Stimulated activated CD8-positive, alpha-beta memory T cell treated with anti-CD3 and anti-CD28 coated beads, Interleukin-15, amount 100 ng/mL, for 1 hour (primary cell): ENCODE results near the gene DNAJC25.
"Not testable (repeated sequence)": the region's sequence is repeated elsewhere in the genome, so short reads cannot be mapped to it uniquely, and the experiment has no call there.

ENCODE experiments used
- DNase-seq: peaks from one replicate; pipeline ENCODE4 v3.0.0-alpha.2; 2020; ENCODE audit warnings: low read depth

The DNAJC25 gene

DNA sequence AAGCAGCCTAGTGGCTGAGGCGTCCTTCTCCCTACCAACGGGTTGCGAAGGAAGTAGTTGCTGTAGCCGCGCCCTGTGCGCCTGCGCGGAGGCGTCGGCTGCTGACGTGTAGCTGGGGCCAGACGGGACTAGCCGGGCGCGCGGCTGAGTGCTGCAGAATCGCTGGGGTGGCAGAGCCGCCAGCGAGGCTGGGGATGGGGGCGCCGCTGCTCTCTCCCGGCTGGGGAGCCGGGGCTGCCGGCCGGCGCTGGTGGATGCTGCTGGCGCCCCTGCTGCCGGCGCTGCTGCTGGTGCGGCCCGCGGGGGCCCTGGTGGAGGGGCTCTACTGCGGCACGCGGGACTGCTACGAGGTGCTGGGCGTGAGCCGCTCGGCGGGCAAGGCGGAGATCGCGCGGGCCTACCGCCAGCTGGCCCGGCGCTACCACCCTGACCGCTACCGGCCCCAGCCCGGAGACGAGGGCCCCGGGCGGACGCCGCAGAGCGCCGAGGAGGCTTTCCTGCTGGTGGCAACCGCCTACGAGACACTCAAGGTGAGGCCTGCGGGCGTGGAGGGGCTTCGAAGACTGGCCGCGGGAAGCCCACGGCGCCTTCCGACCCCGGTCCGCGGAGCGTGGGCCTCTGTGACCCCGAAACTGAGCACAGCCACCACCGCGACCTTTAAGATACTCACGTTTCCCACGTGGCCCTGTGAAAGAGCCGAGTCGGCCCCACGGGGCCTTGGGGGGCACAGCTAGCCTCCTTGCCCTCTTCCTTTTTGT is at the start of gene DNAJC25:
Gene DNAJC25 (plus strand): TSS at position 121 of the 758 bp plus-strand sequence. CDS start 74 bp downstream, at position 195.
- peak; percentile 89 for DNase-seq

DNA sequence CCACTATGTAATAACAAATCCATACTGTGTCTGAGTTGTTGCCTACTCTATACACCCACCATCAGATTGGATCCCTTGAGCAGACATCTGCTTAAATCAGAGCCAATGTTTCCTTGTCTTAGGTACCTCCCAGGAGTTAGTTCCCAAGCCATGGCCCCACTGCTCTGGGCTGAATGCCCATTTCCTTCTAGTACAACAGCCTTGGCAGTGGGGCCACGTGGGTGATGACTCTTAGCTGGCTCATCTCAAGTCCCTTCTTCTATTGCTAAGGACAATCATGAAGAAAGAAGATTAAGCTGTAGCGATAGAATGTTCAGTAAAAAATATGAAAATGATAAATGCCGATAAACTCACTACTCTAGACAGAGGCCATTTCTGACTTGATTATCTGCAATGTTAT is 48.2 kb upstream of the DNAJC25 start:
- DNase-seq, result no peak

GRCh38 chr9:111586378-111586777 is 44.8 kb upstream of the DNAJC25 start:
- no peak for DNase-seq

GRCh38 chr9:111588846-111589245 is 42.3 kb upstream of the DNAJC25 start:
- no peak for DNase-seq

GRCh38 chr9:111597852-111598732 is 33.0 kb upstream of the DNAJC25 start:
- DNase-seq, result peak; percentile 23

- no peak for DNase-seq
Observed at GRCh38 chr9:111598733-111599091, 32.4 kb upstream of the DNAJC25 start.

DNA sequence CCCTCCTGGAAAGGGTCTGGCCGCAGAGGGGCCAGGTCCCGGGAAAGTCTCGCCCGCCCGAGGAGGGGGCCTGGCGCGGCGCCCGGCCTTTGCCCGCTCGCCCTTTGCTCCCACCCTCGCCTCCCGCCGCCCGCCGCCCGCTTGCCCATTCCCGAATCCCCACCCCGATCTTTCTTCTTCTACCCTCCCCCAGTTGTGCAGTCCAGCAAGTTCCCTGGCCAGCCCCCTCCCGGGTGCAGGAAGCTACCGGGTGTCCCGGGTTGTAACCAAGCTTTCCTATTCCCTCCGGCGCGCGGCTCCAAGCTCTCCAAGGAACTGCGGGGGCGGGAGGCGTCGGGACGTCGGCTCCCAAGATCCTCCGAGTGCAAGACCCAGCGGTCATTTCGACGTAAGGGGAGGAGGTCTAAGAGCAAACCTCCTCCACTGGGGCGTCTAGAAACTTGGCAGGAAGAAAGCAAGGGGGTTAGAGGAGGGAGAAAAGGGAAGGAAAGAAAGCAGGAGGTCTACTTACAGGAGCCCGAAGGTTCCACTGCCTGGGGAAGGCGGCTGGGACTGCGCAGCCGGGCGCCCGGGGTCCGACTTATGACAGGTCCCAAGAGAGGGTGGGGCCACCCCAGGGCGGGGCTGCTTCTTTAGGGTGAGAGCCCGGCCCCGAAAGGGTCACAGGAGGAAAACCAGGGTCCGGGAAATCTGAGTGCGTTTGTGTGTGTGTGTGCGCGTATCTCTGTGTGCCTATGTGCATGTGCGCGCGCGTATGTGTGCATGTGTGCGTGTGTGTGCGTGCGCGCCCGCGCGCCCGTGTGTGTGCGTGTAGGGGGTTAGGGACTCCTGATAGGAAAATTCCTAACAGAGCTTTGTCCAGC is 31.8 kb upstream of the DNAJC25 start, which contains the start of gene PTGR1:
Gene PTGR1 (minus strand): TSS at position 556 of the 863 bp plus-strand sequence. CDS start 2,225 bp downstream, outside the sequence.
- DNase-seq, result no peak

GRCh38 chr9:111599955-111600343 is 31.2 kb upstream of the DNAJC25 start:
- DNase-seq, result no peak

- no peak for DNase-seq
Observed at GRCh38 chr9:111601237-111602018, 29.7 kb upstream of the DNAJC25 start.

- DNase-seq, result no peak
Observed at GRCh38 chr9:111603041-111603440, 28.1 kb upstream of the DNAJC25 start.

GRCh38 chr9:111604054-111604615 is 27.0 kb upstream of the DNAJC25 start:
- DNase-seq, result no peak

DNA sequence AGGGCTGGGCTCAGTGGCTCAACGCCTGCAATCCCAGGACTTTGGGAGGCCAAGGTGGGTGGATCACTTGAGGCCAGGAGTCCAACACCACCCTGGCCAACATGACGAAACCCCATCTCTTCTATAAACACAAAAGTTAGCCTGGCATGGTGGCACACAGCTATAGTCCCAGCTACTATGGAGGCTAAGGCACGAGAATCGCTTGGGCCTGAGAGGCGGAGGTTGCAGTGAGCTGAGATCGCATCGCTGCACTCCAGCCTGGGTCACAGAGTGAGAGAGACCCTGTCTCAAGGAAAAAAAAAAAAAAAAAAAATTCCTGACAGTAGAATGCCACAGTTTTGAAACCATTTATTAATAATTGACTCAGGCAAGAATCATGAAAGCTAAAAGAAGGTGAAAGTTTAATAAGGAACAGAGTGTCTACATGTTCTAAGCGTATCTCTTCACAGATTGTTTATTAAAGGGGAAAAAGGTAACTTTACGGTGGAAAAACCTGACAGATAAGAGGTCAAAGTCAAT is 26.0 kb upstream of the DNAJC25 start:
- DNase-seq, result no peak

DNA sequence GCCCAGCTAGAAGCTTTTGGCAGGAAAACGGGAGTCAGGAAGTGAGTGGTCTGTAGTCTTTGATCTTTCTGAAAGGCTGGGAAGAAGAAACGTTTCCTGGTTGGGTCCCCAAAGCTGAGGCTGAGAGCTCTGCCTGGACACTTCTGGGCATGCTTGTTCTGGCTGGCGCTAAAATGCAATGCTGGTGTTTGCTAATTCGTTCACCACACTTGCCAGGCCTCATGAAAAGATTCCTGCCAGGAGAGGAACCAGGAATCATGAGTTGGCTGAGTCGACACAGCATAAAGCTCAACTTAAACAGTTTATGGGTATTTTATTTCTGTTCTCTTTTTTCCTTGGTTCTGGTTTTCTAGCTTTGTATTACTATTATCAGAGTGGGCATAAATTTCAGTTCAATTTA is 21.0 kb upstream of the DNAJC25 start:
- no peak for DNase-seq

DNA sequence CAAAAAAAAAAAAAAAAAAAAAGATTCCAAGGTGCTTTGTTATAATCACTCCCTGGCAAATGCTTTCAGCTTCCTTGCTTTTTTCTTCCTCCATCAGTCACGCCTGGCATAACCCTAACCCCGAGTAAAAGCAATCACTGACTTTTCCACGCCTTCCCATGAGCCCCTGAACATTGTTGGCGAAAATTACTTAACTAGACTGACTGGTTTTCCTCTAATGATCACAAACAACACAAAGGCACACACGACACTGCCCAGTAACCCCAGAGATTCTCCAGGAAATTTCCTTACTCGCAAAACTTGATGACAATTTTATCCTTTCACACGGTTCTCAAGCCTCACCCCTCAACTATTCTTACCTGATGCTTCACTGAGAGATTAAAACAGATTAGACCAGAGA is 20.3 kb upstream of the DNAJC25 start:
- DNase-seq, result no peak

DNA sequence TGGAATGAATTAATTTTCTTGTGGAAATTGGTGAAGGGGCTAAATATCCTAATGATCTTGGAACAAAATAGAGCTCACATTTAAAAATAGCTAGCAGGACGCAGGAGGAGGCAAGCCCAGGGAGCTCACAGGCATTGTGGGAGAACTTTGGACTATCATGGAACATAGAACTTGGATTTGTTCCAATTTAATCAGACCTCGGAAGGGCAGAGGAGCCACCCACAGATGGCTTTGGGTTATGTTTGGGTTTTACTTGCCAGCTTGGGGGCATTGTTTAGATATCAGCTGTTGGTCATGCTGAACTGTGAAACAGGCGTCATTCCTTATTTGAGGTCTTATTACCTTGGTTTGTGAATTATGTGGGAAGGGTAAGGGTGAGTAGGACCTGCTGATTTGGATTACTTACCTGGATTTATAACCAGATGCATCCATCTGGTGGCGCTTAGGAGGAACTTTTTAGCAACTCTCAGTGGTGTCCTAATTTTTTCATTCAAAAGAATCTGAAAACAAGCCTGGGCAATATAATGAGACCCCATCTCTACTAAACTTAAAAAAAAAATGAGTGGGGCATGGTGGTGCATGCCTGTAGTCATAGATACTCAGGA is 17.6 kb upstream of the DNAJC25 start:
- DNase-seq, result no peak

GRCh38 chr9:111615928-111616327 is 15.2 kb upstream of the DNAJC25 start:
- no peak for DNase-seq

DNA sequence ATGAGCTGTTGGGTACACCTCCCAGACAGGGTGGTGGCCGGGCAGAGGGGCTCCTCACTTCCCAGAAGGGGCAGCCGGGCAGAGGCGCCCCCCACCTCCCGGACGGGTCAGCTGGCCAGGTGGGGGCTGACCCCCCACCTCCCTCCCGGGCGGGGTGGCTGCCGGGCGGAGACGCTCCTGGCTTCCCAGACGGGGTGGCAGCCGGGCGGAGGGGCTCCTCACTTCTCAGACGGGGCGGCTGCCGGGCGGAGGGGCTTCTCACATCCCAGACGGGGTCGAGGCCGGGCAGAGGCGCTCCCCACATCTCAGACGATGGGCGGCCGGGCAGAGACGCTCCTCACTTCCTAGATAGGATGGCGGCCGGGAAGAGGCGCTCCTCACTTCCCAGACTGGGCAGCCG is 13.8 kb upstream of the DNAJC25 start:
- not testable (repeated sequence) for DNase-seq

DNA sequence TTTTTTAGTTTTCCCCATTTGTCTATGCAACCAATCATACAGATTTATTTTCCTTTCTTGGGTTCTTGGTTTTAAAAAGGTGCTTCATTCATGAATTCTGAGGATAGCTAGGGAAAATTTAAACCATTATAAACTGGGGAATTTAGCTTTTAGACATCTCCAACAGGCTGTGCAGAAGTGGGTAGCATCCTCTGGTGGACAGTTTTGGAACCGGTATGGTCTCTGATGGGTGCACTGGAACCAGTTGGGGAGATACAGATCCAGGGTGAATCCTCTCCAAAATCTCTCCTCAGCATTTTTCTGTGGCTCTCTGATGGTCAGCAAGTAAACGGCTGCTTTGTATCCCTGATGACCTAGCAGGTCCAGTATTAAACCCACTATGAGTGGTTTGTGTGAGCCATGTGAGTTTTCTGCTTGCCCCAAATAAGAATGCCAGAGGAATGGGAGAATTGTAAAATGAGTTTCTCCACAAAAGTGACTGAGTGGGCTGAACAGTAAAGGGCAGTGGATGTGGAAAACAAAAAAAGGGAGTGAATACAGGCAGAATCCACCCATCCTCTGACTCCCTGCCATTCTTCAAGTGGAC is 9.1 kb upstream of the DNAJC25 start:
- peak; percentile 7 for DNase-seq

DNA sequence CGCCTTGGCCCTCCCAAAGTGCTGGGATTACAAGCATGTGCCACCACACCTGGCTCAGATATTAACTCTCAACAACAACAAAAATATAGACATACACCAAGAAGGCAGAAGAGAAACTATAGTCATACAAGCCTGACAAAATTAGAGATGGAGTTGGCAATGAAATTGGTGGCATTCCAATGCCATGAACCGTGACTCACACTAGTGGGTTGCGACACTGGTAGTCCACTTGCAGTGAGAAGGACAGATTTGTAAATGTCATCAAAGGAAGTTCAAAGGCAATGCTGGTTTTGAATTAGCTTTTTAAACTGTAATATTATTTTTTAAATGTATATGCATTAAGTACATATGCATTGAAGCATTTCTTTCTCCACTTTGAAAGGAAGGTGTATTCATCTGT is 8.5 kb upstream of the DNAJC25 start:
- DNase-seq, result no peak
